ENCODE data around the gene SULF2.

DNA sequence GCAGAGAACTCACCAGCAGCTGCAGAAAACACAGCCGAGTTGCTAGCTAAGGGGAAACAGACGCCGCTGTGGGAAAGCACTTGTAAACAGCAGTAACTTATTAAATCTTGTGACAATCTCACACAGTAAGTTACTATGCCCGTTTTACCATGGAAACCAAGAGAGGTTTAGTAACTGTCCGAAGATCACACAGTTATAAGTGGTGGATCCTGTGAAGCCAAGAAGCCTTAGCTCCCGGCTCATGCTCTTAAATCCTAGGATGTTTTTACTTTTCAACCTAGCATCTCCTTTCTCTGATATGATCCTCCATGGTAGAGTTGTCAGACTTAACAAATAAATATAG lies 1.5 kb upstream of the SULF2 start:
- TF ChIP-seq CTCF (IDR thresholded peaks at IDR 0.05; ENCODE audit: insufficient read depth, low read length), result no peak
- no peak for TF ChIP-seq GABPA (IDR thresholded peaks at IDR 0.05; ENCODE audit: low read depth)
- TF ChIP-seq POLR2AphosphoS5 (IDR thresholded peaks at IDR 0.05; ENCODE audit: low read depth), result no peak
- TF ChIP-seq, protein P1, sequence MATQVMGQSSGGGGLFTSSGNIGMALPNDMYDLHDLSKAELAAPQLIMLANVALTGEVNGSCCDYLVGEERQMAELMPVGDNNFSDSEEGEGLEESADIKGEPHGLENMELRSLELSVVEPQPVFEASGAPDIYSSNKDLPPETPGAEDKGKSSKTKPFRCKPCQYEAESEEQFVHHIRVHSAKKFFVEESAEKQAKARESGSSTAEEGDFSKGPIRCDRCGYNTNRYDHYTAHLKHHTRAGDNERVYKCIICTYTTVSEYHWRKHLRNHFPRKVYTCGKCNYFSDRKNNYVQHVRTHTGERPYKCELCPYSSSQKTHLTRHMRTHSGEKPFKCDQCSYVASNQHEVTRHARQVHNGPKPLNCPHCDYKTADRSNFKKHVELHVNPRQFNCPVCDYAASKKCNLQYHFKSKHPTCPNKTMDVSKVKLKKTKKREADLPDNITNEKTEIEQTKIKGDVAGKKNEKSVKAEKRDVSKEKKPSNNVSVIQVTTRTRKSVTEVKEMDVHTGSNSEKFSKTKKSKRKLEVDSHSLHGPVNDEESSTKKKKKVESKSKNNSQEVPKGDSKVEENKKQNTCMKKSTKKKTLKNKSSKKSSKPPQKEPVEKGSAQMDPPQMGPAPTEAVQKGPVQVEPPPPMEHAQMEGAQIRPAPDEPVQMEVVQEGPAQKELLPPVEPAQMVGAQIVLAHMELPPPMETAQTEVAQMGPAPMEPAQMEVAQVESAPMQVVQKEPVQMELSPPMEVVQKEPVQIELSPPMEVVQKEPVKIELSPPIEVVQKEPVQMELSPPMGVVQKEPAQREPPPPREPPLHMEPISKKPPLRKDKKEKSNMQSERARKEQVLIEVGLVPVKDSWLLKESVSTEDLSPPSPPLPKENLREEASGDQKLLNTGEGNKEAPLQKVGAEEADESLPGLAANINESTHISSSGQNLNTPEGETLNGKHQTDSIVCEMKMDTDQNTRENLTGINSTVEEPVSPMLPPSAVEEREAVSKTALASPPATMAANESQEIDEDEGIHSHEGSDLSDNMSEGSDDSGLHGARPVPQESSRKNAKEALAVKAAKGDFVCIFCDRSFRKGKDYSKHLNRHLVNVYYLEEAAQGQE (IDR thresholded peaks at IDR 0.05; ENCODE audit: insufficient replicate concordance, low read depth), result no peak
